OCI-LY7 (cell line): ENCODE measurements around the gene TMEM131L.

Source experiments
- EZH2phosphoT487 ChIP-seq: fragments of 200-600 bp; sonication (generic); IDR thresholded peaks from 2 replicates; pipeline ENCODE4 v1.6.1; 2018; ENCODE audit warnings: low read depth, borderline replicate concordance, mild to moderate bottlenecking, mixed run types, antibody characterized with exemption, low read length, moderate library complexity, mixed read lengths
- TF ChIP-seq, protein P1 (sequence below): fragments of 200-600 bp; sonication (generic); conservative IDR thresholded peaks from 2 replicates; pipeline ENCODE4 v1.5.1; 2014; ENCODE audit warnings: mild to moderate bottlenecking, antibody characterized with exemption, low read length, moderate library complexity, mixed read lengths

DNA sequence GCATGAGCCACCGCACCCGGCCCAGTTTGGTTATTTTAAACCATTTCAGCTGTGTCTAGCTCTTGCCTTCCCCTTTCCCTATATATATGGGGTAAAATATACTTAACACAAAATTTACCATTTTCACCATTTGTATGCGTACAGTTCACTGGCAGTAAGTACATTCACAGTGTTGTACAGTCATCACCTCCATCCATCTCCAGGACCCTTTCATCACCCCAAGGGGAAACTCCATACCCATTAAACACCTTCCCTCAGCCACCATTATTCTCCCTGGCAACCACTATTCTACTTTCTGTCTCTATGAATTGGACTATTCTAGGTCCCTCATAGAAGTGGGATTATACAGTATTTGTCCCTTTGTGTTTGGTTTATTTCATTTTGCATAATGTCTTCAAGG, 106.4 kb downstream of the TMEM131L start:
- TF ChIP-seq, protein P1, sequence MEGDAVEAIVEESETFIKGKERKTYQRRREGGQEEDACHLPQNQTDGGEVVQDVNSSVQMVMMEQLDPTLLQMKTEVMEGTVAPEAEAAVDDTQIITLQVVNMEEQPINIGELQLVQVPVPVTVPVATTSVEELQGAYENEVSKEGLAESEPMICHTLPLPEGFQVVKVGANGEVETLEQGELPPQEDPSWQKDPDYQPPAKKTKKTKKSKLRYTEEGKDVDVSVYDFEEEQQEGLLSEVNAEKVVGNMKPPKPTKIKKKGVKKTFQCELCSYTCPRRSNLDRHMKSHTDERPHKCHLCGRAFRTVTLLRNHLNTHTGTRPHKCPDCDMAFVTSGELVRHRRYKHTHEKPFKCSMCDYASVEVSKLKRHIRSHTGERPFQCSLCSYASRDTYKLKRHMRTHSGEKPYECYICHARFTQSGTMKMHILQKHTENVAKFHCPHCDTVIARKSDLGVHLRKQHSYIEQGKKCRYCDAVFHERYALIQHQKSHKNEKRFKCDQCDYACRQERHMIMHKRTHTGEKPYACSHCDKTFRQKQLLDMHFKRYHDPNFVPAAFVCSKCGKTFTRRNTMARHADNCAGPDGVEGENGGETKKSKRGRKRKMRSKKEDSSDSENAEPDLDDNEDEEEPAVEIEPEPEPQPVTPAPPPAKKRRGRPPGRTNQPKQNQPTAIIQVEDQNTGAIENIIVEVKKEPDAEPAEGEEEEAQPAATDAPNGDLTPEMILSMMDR: no peak
- no peak for TF ChIP-seq EZH2phosphoT487
